Activated gamma-delta T cell treated with Interleukin-2 at 50 U/mL for 16 hours (primary cell): Measurements from ENCODE around the gene FAM149A.
A peak's percentile ranks its signal among the peaks of the same experiment; 100 is the strongest.

Experiments used
- DNase-seq: peaks from one replicate; pipeline ENCODE4 v3.0.0-alpha.2; 2020

FAM149A gene

DNA sequence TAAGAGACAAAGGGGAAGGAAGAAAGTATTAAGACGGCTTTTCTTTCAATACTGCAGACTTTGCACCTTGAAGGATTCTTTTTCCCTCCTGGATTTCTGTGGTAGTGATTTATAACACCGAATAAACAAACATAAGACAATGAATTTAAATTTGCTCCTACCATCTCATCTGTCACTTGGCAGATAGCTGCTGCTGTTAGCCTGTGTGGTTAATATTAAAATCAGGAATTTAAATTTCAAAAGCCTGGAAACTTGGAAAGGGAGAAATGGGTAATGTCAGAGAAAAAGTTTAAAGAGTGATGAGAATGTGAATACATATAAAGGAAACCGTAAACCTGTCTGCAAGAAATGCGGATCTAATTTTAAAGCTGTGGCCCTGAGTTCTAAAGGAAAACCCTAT lies 3.4 kb downstream of the FAM149A start:
- no peak for DNase-seq

DNA sequence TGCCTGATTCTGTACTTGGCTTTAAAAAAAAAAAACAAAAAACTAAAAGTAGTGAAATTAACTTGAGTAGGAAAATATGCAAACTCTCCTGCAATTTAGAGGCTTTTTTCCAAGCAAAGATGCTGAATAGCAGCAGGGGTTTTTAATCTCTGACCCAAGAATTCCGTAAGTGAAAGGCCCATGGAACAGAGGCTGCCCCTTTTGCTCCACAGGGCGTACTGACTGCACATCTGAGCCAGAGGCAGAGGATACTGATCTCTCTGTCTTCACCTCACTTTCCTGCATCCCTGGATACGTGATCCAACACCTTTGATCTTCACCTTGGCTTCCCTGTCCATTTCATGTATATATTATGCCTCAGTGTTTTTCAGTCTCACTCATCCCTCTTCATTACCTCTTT lies 3.9 kb downstream of the FAM149A start:
- no peak for DNase-seq

DNA sequence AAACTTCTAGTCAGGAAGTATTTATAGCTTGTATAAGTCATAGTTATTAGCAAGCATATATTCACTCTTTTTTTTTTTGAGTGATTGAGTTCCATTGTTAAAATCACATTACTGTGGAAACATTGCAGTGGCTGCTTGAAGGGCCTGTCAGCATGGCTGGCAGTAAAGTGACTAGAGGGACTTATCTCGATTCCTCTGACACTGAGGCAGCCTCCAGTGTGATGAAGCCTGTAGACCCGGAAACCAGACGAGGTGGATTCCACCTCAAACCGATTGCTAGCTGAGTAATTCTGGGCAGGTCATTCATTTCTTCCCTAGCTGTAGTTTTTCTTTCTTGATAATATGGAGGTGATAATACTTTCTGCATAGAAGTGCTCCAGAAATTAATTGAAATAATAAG lies 4.7 kb downstream of the FAM149A start:
- DNase-seq, result no peak

DNA sequence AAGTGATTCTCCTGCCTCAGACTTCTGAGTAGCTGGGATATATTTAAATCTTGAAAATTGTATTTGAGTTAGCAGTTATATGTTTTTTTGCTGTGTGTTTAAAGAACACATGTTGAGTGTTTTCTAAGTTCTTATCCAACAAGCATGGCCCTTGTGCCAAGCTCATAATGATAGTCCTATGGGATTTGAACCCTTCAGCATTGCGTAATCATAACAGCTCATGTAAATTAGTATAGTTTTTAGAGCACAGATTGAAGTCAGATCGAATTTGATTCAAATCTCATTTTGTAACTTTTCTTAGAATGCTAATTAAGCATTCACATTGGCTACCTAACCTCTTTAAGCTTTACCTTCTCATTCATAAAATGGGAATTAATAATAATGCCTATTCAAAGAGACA lies 12.2 kb downstream of the FAM149A start:
- DNase-seq, result no peak

DNA sequence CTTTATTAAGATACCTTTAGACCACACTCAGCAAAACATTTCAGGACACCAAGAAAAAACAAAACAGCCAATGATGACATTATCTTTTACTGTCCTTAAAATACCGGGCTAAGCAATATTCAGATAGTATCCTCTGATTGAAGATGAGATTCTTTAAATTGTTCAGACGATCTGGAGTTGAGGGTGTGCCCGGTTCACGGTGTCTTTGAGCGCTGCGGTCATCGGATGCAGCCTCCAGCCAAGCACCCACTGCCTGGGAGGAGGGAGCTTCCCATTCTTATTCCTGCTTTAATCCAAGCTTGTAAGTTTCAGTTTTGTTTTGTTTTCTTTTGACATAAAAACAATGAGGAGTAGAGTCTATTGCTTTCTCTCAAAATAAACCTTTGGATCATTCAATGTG lies 14.1 kb downstream of the FAM149A start:
- no peak for DNase-seq

DNA sequence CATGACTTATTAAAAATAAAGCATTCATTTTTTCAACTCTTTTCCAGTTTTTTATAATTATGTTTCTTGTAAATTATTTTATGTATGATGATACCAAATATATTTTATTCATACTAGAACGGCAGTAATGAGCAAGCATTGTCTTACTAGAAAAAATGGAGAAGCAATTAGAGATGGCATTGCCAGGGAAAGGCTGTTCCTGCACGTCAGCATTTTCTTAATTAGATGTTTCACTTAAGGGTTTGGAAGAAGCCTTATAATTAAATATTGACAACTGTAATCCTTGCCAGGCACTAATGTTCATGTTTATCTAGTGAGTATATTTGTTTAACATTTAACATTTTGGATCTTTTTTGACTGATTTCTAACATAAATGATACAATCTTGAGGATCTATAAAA lies 16.6 kb downstream of the FAM149A start:
- no peak for DNase-seq

DNA sequence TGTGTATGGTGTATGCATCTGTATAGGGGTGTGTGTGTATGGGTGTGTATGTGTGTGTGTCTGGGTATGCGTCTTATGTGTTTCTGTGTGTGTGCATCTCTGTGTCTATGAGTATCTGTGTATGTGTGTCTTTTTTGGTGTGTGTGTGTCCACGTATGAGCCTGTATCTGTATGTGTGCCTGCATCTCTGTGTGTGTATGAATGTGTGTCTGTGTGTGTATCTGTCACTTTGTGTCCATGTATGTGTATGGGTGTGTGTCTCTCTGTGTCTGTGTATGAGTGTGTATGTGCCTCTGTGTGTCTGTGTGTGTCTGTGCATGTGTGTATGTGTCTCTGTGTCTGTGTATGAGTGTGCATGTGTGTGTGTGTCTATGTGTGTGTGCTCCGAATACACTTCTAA lies 24.3 kb downstream of the FAM149A start:
- no peak for DNase-seq

DNA sequence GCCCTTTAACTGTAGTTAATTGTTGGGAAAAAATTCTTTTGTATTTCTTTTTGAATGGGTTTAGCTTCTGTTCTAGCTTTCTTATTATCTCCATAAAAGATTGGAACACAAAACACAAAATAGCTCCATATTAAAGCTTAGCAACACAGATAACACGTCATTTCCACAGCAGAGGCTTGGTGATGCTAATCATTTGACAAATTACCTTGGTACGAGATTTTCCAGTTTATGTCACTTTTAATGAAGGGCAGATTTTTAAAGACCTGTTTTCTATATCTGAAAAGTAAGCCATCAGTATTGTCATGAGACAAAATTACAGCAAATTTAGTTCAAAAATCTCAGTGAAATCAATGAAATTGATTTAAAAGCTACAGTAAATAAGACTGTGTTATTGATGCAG lies 27.4 kb downstream of the FAM149A start:
- no peak for DNase-seq

DNA sequence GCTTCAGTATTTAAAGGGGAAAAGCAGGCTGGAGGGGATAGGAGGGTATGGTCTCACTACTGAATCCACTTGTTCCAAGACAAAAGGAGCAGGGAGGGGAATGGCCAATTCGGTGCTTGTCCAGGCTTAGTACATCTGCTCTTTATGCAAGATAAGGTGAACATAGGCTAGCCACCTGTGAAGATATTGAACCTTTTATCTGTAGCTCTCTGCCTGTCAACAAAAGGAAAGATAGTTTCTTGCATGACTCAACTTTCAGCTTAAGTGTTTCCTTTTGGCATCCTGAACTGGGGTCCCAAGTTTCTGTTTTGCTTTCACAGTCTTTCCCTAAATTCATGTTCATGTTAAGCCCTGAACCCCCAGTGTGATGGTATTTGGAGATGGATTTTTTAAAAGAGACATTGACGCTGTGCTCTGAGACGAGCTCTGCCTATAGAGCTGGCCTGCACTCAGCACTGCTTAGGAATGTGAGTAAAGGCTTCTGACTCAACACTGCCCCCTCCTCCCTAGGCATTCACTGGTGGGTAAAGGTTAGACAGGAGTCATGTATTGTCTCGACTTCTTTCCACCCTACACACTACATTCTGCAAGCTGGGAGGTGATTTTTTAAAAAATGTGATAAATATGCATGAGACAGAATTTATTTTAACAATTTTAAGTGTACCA lies 28.2 kb downstream of the FAM149A start:
- DNase-seq, result no peak

DNA sequence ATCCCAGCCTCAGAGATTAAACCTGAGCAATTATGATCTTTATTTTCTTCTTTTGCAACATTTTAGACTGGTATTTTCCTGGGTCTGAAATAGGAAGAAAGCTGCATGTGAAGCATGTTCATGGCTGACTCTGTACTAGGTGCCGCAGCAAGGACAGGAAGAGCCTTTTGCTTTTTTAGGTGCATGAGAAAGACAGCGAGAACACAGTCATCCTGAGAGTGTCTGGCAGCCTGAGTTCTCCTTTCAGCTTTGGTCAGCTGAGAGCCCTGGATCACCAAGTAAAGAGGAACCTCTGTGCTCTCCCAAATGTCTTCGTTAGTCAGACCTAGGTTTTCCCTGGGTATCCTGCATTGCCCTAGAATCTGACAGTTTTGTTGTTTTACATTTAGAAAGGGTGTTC lies 29.8 kb downstream of the FAM149A start:
- DNase-seq, result no peak

DNA sequence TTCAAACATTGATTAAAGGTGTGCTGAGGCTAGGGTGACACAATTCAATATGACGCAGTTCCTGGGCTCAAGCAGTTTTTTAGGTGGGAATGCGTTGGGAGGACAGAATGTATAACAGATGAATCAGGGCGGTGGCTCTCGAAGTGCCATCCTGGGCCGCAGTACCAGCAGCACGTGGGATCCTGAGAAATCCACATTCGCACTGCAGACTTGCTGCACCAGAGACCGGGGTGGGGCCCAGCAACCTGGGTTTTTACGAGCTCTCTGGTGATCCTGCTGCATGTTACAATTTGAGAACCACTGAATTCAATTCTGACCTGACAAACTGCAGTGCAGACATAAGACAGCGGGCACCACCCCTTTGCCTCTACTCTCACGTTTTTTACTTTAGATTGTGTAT lies 30.4 kb downstream of the FAM149A start:
- DNase-seq, result no peak

DNA sequence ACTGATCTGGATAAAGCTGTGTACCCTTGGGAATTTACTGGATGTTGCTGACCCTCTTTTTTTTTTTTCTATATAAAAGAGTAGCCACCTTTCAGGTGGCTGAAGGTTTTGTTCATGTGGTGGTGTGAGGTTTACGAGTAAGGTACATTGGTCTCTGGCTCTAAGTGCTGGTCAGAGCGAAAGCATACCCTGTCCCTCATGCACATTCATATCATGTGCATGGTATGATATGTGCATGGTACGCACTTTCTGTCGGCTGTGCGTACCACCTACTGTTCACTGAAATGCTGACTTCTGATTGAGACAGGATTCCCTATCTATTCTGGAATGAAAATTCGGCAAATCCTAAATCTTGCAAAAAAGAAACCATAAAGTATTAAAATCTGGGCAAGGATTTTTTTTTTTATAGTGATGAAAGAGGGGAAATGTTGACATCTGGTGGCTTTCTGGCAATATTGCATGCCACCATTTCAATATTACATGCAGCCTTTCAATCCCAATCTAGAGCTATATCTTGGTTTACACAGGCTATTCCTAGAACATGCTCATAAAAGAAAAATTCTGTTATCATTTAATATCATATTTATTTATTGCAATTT lies 32.8 kb downstream of the FAM149A start:
- DNase-seq, result no peak

DNA sequence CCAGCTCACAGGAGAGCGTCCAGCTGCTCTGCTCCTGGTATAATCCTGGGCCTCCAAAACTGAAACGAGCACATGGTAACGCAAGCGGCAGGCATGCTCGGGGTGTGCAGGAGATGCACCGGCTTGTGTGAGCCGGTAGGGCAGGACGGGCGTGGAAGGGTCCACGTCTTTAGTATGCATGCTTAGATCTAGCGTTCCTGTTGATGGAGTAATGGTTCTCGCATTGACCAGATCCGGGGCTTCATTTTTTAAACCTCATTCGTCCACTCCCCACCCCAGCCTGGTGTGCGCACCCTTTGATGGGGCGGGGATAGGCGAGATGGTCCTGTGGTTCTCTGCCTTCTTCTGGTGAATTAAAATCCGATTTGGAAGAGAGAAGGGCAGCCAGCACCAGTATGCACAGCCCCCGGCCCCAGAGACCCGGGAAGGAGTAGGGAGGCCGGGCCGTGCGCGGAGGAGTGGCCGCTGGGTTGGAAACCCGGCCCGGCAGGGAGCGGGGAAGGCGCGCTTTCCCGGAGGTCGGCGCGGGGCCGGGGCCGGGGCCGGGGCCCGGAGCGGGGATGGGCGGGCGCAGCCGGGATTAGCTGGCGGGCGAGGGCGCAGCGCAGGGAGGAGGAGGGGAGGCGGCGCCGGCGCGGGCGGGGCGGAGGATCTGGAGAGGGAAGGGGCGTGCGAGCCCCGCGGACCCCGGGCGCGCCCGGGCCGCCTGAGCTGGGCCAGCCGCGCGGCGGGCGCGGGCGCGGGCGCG lies 39.9 kb downstream of the FAM149A start:
- no peak for DNase-seq

DNA sequence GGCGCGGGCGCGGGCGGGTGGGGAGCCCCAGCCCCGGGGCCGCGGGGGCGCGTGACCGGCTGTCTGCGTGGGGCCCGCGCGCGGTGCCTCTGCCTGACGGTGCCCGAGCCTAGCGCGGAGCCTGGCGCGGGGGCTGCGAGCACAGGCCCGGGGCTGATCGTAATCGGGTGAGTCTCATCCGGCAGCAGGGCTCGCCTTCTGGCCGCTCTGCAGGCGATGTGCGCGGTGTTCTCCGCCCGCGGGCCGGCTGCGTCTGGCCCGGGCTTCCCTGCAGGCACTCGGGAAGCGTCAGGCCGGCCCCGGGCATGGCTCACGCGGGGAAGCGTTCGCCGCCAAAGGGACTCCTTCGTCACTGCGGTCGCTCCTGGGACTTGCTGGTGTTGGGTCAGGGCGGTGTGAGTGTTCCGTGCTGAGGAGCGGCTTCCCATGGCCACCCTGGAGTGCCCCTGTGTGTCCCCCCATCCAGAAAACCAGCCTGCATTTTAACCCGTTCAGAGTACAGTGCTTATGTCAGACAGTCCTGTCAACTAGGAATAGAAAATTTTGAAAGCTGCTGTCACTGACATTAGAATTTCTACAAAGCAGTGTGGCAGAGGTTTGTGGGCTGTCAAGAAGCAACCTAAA lies 40.6 kb downstream of the FAM149A start:
- no peak for DNase-seq

DNA sequence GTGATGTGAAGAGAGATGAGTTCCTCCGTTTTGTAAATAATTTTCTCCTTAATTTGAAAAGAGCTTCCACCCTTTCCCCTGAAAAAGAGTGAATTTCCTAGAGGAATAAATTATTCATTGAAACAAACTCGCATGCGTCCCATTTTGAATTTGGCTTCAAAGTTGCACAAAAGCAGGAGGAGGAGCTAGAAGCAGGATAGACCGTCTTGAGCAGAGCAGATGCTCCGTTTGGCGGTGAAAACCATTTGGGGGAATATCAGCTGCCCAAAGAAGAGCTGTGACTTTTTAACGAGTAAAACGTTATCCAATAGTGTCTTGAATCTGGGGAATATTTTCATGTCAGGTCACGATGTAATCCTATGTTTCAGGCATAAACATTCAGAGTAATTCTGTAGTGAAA lies 42.0 kb downstream of the FAM149A start:
- DNase-seq, result no peak

DNA sequence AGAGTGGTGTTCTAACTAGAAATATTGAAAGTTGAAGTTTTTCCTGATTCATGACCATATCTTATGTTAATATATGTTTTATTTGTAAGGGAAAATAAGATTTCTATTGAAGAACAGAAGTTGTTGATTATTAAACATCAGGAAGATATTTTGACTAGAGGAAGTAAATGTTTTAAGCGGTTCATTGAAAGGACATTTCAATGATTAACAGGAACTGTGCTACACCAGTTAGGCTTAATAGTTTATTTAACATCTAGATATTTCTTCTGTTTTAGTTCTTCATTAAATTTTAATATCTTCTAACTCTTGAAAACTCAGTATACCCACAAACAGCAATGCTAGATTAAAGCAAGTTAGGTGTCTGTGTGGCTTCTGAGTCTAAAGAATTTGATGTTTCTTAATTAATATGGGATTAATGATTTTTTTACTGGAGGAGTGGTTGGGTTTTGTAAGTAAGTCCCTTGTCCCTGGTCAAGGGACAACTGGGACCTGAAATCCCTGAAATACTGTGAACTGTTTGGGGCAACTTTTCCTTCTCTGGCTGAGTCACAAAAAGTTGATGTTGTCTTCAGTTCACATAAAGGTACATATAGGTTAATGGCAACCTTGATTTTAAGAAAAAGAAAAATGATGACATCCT lies 44.0 kb downstream of the FAM149A start:
- DNase-seq, result no peak

DNA sequence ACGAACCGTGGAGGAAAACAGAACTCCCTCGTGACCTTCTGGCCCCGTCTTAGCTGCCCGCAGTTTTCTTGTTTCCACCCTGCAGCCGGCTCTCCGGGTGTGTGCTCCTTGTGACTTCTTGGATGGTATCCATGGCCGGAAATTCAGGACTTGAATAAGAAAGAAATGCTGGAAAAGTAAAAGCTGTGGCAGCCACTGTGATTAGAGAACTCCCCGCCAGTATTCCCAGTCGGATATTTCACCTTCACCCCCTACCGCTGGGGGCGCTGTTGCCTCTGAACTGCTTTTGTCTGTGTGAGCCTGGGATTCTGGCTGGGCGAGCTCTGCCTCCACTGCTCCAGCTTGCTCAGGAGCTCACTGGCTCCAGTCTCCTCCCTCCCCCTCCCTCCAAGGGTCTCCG lies 45.4 kb downstream of the FAM149A start:
- peak; percentile 29 for DNase-seq

DNA sequence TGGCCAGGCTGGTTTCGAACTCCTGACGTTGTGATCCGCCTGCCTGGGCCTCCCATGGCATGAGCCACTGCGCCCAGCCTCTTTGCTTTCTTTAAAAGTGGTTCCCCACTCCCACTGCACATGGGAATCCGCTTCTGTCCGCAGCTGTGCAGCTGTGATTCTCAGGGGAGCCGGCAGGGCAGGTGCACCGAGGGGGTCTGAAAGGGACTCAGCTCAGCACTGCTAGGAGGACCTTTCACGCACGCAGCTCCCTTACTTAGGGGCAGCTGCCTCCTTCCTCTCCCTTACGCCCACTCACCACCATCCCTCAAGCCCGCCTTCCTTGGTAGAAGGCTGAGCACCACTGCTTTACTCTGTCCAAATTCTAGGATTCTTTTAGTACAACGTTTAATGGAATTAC lies 46.4 kb downstream of the FAM149A start:
- DNase-seq, result no peak

DNA sequence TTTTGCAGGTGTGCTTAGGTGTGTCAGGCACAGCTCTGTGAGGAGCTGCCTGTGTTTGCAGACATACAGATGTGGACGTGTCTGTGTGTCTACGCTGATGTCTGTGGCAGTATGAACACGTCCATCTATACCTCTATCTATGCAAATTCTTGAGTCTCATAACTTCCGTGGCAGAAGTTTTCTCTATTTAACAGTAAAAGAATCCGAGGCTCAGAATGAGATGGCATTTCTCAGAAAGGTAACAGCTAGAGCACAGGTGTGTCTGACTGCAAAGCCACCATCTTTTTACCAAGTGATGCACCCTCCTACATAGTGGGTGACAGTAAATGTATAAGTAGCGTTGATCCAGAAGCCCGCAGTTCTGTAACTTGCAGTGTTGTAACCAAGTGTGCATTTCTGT lies 47.0 kb downstream of the FAM149A start:
- no peak for DNase-seq

DNA sequence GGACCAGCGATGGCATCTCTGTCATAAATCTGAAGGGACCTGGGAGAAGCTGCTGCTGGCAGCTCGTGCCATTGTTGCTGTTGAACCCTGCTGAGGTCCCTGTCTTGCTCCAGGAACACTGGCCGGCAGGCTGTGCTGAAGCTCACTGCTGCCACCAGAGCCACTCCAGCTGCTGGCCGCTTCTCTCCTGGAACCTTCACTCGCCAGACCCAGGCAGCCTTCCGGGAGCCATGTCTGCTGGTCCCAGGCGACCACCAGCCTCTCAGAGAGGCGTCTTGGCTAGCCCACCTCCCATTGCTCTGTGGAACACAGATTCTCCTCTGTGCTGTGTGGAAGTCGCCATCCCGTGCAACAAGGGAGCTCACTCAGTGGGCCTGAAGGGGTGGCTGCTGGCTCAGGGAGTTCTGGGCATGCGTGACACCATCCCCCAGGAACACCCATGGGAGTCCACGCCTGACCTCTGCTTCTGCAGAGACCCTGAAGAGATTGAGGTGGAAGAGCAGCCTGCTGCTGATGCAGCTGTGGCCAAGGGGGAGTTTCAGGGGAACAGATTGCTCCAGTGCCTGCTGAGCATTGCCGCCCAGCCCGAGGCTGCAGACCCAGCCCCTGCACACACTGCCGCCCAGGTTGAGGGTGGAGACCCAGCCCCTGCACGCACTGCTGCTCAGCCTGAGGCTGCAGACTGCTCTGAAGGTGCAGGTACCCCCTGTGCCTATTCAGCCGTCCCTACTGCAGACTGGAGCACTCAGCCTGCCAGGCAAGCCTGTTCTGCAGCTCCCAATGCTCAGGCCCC lies 53.7 kb downstream of the FAM149A start:
- no peak for DNase-seq

DNA sequence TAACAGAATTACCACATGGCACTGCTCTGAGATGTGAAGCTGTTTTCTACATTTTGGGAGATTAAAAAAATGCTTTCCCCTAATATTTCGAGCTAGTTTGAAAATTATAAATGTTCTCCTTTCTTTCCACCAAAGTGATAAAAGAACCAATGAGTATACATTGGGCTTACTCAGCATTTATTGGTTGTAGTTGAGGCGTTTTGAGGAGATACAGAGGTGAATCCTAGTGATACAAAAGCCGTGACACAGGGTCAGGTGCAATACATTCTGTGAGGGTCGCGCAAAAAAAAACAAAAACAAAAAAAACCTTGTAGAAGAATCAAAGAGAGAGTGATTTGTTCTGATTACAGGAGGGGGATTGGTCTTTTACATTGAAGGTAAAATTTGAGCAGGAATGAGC lies 54.5 kb downstream of the FAM149A start:
- no peak for DNase-seq

DNA sequence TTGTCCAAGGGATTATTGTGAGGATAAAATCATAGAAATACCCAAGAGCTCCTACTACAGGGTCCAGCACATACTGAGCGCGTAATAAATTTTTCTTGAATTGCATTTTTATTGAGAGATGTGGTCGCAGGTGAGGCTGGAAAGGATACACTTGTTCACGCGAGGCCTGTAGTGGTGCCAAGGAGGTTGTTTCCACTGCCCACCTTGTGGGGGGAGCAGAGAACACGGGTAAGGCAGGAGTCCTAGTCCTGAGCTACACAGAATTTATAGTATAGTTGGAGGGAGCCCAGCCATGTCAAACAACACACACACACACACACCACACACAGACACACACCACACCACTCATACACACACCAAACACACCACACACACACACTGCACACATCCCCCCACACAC lies 55.1 kb downstream of the FAM149A start:
- no peak for DNase-seq

DNA sequence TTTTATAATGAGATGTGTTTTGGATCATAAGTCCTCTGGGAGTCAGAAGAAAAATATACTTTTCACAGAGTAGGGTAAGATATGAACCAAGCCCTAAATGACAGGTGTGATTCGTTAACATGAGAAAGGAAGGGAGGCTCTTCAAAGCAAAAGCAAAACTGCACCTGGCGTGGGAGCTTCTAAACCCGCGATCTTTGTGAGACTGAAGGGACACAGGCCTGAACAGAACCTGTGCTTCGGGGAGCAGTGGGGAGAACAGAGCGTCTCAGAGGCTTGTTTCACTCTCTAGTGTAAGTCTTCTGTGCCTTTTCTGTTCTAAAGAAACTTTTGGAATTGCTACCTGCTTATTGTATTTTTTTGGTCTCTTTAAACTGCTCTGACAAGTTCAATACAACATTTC lies 56.6 kb downstream of the FAM149A start:
- DNase-seq, result no peak
